Gastroesophageal sphincter (tissue), 3 donors: ENCODE measurements around the gene IKZF1.

Experiments used
- CTCF ChIP-seq, 4 experiments: fragments of 200-600 bp in 2 of 4; fragments of 450-650 bp in 2 of 4; sonication (generic) in 1 of 4; IDR thresholded peaks; one replicate each; pipeline ENCODE4 v1.5.1; 2017 to 2019; ENCODE audit warnings: antibody characterized with exemption in 4 of 4, mild to moderate bottlenecking in 2 of 4, moderate library complexity in 2 of 4
- EP300 ChIP-seq: sonication (generic); formaldehyde crosslinking; IDR thresholded peaks from one replicate; pipeline ENCODE4 v1.6.1; 2017; ENCODE audit warnings: antibody characterized with exemption, mild to moderate bottlenecking
- POLR2A ChIP-seq, 2 donors: fragments of 450-650 bp; IDR thresholded peaks; one replicate each; pipeline ENCODE4 v1.6.1; 2017; ENCODE audit warnings: antibody characterized with exemption in 2 of 2, mild to moderate bottlenecking in 2 of 2, moderate library complexity in 1 of 2
- POLR2AphosphoS5 ChIP-seq: sonication (generic); formaldehyde crosslinking; IDR thresholded peaks from one replicate; pipeline ENCODE4 v1.6.1; 2017; ENCODE audit warnings: antibody characterized with exemption

GRCh38 chr7:50372923-50373322 is 68.4 kb downstream of the IKZF1 start:
- TF ChIP-seq POLR2AphosphoS5, result no peak
- TF ChIP-seq CTCF (IDR thresholded peaks at IDR 0.05), result no peak
- no peak for TF ChIP-seq POLR2A (IDR thresholded peaks at IDR 0.05)
- TF ChIP-seq EP300, result no peak
